Measurements from ENCODE around the gene MCM5.
"Not testable (repeated sequence)": the region's sequence is repeated elsewhere in the genome, so short reads cannot be mapped to it uniquely, and the experiment has no call there.

MCM5 gene
- total RNA-seq, result 38.1 to 88.7 reads per million in 2 donors

DNA sequence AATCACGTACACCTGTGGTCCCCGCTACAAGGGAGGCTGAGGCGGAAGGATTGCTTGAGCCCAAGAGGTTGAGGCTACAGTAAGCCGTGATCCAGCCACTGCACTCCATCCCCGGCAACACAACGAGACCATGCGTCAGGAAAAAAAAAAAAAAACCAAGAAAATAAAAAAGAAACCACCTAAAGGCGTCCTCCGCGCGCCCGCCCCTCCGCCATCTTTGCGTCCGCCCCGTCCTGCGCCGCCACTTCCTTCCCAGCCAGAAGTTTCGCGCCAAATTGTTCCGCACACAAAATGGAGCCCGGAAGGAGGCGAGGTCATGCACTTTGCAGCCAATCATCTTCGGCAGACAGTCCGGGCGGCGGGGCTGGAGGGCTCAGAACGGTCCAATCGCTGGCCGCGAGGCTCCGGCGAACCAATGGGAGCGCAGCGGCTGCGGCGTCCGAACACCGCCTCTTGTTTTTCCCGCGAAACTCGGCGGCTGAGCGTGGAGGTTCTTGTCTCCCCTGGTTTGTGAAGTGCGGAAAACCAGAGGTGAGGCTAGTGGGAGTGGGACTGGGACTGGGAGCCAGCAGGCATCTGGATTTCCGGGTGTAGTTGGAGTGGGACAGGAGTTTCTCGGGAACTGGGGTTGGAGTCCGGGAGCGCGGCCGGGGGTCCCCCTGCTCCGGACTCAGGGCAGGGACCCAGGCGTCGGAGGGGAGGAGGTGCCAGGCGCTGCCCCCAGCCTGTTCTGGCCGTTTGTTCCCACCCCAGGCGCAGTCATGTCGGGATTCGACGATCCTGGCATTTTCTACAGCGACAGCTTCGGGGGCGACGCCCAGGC, at the start of gene MCM5:
MCM5 (plus strand) TSS at position 463 of the 823 bp plus-strand sequence; CDS start at position 762, 299 bp downstream.
- DNase-seq, result peak; percentile 95

DNA sequence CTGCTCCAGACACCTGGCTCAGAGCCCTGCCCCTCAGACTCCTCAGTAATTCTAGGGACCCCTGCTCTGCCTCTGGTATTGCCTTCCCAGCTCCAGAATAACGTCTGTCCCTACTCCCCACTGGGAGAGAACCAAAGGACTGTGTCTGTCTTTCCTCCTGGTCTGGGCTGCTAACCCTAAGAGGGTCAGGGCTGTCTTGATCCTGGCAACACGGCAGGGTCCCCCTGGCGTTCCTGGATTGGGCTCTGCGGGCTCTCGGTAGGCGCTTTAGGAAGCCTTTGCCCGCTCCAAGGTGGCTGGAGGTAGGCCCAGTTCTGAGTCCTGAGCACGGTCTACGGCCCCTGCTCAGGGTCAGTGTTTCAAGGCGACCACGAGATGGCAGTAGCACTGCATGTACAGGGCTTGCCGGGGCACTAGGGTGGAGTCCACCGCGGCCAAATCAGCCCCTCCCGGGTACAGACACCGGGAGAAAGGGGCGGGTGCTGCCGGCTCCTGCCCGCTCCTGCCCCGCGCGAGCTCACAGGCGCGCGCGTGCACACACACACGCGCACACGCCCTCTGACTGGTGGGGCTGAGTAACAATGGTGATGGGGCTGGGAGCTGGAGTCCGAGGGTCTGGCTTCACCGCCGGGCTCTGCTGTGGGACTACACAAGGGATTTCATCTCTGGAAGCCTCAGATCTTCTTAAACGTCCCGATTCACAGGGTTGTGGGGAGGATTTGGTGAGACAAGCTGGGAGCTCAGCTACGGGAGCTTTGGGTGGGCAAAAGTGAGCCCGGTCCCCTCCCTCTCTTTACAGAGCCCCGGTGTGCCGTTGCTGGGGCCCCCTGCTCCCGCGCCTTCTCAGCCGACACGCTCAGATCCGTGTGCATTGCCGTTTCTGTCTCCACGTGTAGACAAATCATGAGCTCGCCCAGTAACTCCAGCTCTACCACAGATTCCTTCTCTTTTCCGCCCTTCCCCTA, 49.1 kb upstream of the MCM5 start:
- peak; percentile 72 for DNase-seq

DNA sequence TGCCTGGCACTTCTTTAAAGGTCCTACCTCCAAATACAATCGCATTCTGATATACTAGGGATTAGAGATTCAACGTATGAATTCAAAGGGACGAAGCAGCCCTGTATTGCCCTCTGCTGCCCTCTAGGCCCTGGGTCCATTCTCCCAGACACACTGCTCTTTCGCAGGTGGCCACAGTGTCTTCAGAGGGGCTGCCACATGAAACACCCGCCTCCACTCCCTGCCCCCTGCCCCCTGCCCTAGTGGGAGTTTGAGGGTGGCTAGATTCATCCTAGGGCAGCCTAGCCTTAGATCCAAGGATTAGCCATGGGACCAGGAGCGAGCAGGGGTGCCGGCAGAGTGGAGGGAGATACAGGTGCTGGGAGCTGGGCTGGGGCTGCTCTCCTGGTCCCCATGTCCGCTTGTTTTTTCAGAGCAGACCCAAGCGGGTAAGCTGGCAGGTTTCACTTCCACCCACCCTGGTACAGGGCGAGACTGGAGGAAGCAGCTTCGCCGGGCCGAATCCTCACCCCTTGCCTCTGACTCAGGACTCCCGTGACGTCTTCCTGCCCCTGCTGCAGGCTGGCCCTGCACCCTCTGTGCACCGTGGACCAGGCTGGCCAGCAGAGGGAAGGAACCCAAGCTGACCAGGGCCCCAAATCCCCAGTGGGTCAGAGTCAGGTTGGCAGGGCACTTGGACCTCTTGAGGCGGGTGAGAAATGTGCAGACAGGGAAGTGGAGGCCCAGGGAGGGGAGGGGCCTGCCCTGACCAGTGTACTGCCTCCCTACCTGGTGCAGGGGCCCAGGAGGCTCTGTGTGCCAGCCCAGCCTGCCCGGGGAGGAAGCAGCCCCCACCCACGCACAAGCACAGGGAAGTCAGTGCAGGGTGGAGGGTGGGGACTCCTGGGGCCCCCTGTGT, 47.5 kb upstream of the MCM5 start:
- no peak for DNase-seq

DNA sequence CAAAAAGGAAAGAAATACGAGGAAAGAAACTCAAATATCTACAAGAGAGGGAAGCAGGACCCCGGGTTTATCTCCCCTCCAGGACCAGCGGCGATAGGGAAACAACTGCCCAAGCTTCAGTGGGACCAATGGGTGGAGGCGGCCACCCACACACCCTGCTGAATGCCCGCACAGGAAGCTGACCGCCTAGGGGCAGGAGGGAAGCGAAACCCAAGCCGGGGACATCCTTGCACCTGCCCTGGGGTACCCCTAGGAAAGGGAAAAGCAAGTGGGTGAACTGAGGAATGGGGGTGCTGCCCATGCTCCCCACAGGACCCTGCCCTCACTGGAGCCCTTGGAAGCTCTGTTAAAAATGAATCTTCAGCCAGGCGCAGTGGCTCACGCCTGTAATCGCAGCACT, 46.6 kb upstream of the MCM5 start:
- DNase-seq, result no peak

DNA sequence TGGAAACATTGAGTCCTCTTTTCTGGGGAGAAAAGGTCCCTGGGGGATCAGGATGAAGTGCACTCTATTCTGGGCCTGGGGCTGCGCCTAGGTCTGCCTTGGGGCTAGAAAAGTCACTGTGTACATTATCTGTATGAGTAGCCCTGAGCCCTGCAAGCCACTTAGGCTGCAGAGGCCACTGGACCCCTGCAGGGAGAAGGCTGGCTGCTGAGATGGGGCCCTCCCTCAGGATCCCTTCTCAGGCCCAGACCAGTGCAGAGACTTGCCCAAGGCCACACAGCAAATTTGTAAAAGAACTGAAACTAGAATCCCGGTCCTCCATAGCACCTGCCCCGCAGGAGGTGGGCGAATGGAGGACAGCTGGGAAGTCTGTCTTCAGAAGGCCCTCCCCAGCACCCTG, 45.9 kb upstream of the MCM5 start:
- no peak for DNase-seq

DNA sequence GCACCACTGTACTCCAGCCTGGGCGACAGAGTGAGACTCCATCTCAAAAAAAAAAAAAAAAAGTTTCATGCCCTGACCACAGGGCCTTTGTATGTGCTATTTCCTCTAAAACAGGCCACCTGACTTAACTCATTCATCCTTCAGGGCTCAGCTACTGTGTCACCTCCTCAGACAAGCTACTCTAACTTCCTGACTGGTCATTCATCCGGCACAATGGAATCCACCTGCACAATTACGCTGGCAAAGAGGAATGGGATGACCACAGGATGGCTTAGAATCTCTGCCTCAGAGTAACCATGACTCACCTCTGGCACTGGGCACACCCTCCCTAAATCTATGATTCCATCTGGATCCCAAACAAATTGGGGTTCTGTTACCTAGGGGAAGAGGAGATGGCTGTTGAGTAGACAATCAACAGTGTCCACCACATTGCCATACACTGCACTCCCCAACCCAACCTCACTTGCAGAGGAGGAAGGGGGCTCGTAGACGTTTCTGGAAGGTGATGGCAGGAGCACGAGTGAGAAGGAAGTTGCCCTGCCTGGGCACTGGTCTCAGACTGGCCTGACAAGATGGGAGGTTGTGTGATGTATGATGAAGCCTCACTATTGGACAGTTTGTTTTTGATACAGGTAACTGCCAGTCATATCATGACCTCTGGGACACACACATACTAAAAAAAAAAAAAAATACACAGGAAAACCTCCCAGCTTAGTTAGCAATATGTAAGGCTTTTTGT, 41.9 kb upstream of the MCM5 start:
- DNase-seq, result no peak

DNA sequence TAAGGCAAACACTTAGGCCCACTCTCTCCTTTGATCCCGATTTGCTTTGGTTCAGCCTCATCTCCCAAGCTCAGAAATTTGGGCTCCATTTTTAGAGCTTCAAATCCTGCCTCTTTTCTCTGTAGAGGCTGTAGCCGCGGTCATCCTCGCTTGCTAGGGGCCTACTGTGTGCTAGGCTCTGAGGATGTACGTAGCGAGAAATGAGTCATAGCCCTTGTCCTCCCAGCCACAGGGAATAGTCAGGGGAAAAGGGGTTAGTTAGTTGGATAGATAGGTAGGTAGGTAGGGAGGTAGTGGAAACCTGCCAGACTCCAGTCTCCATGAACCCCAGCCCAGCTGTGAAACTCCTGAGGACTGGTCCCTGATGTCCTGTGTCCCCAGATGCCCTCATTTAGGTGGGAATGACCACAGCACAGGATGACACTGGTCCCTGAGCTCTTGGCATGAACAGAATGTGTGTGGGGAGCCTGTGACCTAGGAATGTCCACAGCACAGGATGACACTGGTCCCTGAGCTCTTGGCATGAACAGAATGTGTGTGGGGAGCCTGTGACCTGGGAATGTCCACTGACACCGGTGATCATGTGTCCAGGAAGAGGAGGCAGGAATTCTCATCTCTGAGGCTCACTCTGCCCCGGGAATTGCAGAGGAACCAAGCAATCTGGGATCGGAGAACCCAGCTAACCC, 40.4 kb upstream of the MCM5 start:
- DNase-seq, result no peak

DNA sequence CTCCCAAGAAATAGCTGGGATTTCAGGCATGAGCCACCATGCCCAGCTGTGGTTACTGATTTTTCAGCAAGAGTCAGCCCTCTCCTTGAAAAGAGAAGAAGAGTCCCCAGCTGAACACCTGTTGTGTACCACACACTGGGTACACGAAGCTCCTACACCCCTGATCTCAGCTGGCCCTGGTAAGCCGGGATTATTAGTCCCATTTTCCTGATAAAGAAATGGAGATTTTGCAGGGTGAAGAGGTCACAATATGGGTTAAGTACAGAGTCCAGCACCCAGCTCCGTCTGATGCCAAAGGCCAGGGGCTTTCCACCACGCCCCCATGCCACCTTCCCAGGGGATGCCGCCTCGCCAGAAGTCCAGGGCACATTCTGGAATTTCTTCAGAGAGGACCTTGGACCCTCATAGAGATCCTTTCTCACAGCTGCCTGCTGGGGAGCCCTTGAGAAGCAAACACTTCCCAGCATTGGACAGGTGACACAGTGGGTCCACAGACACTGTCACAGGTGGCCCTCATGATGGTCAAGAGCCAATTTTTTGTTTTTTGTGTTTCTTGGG, 38.9 kb upstream of the MCM5 start:
- DNase-seq, result no peak

DNA sequence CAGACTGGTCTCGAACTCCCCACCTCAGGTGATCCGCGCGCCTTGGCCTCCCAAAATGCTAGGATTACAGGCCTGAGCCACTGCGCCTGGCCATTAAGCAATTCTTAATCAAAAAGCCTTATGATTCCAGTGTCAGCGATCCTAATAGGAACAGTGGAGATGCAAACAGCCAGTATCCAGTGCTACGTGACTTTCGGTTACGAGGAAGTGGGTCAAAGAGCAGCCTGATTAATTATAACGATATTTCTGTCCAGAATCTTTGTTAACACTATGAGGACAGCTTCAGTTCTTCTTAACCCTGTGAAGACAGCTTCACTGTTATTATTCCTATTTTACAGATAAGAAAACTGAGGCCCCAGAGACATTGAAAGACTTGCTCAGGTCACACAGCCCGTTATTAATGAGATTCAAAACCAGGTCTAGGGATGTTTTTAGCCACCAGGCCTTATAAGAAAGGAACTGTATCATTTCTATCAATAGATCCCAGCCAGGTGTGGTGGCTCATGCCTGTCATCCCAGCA, 36.3 kb upstream of the MCM5 start:
- no peak for DNase-seq

DNA sequence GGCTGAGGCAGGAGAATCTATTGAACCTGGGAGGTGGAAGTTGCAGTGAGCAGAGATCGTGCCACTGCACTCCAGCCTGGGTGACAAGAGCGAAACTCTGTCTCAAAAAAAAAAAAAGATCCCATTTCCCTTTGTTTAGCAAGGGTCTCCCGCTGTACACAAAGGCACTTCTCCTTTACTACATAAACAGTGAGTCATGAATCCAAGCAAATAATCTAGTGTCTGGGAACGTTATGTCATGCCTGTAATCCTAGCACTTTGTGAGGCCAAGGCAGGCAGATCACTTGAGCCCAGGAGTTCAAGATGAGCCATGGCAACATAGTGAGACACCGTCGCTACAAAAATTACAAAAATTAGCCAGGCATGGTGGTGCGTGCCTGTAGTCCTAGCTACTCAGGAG, 35.7 kb upstream of the MCM5 start:
- DNase-seq, result not testable (repeated sequence)

DNA sequence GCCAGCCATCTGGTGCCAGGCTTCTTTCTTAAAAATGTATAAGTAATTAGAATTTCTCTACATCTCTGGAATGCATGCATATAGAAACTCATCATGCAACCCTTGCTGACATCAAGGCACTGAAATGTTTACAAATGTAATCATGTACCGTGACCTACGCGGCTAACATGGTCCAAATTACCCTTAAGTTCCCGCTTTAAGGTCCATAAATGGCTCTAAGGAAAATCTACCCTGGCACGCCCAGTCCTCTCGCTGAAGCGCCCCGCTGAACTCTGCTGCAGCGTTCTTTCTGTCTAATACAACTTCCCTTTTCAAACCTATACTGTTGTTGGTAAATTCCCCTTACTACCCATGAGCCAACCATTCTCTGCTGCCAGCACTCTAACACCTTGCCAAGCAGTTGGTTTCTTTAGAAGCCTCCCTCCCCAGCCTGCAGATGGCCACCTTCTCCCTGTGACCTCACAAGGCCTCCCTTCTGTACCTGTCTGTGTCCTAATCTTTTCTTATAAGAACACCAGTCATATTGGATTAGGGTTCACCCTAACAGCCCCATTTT, 32.5 kb upstream of the MCM5 start:
- no peak for DNase-seq

DNA sequence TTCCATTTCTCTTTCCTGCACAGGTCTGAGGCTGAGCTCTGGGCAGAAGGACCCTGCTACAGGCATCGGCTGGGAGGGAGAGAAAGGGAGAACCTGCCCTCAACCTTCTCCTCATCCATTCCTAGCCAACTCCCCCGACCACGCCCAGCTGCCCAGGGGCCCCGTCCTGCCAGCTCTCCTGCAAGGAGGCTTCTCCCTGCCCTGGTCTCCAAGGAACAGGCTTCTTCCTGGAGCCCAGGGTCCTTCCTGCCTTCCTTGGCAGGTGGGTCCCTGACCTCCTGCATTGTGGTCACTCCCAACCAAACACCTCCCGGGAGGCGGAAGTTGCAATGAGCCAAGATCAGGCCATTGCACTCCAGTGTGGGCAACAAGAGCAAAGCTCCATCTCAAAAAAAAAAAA, 31.6 kb upstream of the MCM5 start:
- DNase-seq, result no peak

DNA sequence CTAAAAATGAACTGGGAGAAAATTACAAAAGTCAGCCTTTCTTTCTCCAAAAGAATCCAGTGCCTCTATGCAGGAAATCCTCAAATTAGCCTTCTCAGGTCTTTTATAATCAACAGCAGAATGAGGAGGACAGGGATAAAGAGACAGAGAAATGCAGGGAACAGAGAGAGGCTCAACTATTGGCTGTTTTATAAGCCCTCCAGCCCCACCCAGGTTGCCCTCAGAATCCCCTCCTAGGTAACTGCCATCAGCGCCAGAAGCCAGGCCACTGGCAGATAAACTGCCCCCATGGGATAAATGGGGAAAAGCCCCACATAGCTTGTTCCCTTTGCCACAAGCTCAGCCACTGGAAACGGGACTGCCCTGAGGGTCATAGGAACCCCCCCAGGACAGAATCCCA, 29.9 kb upstream of the MCM5 start:
- DNase-seq, result no peak

DNA sequence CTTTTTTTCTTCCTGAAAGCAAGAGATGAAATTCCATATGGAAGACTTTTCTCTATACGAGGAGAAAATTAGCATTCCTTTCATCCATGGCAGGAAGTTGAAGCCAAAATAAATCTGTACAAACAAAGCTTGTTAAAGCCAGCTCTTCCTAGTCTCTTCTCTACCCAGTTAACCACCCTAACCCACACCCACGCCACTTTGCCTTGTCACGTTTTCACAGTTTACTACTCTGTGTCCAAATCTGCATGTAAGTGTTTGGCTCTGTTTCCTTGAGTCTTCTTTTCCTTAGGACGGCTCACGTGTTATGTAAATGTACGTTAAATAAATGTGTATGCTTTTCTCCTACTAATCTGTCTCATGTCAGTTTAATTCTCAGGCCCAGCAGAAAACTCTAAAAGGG, 26.2 kb upstream of the MCM5 start:
- no peak for DNase-seq

DNA sequence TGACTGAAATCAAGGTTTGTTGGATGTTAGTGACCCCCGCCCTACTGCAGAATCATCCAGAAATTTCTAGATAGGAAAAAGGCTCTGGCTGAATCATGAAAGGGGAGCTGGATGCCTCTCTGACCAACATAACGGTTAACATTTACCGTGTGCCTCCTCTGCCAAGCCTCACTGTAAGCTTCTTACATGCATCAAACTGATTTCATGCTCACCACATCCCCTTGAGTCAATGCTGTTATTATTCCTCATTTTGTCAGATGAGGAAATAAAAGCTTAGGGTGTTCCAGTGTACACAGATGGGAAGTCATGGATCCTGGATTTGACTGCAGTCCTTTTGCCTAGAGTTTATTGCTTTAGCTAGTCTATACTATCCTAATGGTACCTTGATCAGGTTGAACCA, 24.9 kb upstream of the MCM5 start:
- no peak for DNase-seq

DNA sequence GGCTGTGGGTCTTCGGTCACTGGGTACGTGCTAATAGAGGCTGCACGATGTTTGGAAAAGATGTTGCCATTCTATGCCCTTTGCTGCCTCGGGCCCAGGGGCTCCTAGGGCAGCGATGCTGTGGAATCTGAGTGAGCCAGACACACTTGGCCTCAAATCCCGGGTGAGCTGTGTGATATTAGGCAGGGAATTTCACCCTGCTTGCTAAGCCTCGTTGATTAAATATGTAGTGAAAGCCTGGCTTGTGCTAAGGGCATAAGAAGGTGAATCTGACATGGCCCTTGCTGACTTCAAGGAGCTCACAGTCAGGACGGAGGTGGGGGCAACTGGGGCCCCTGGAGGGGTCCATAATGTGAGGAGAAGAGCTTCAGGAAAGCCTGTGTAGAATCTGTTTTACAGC, 24.4 kb upstream of the MCM5 start:
- no peak for DNase-seq

DNA sequence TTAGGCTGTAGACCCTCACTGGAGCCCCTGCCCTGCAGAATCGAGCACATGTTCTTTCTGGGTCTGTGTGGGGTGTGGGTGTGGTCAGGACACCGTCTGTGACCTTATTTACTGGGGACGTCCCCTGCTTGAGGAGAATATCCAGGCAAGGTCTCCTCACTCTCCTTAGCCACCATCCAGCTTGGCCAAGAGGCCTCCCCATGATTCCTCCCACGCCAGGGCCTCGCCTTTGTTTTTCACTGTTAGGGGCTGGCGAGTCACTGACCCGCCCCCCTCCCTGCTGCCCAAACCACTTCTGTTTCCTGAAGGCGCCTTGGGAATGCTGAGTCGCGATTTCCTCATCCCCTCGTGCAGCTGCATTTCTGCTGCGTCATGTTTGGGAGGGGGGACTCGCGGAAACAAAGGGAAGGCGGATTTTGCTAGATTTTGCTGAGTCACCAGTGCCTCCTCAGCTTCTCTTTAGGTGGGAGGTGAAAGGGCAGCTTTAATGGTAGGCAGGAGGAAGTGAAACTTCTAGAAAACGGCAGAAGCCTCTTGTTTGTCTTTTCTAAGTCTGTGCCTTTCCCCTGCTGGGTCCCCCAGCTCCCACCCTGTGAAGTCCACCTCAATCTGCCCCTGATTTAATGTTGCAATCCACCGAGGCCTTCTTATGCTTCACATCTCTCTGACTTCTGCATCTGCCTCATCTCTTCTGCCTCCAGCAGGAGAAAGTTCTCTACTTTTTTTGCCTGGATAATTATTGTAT, 23.0 kb upstream of the MCM5 start:
- DNase-seq, result no peak

DNA sequence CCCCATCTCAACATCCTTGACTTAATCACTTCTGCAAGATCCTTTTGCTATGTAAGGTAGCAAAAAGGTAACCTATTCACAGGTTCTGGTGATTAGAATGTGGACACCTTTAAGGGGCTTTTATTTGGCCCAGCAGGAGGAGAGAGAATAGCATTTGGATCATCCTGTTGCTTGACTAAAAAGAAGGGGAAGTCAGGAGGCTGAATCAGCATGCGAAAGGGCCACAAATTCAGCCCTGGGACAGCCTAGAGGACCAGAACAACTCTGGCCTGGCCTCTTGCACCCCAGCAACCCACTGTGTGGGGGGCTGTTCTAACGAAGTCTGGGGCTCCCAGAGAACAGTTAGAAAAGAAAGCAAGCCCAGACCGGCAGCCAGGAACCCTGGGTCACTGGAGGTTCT, 22.2 kb upstream of the MCM5 start:
- DNase-seq, result no peak

DNA sequence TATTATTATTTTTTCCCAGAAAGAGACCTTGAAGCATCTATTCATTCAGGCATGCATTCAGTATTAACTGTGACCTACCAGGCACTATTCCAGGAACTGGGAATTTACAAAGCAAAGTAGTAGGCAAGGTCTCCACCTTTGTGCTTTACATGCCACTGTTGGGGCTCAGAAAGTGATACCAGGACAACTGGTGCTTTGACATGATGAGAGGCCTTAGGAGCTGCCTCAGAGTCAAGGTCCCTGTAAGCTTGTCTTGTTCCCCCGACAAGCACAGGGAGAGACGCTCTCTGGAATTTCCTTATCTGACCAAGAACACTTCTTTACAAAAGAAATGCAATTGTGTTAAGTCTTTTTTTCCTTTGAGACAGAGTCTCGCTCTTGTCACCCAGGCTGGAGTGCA, 21.3 kb upstream of the MCM5 start:
- no peak for DNase-seq

All from T-helper 9 cell (primary cell).